ENCODE measurements around the gene PABPN1L. TPM values are rescaled to one million over a fixed set of nuclear protein-coding genes. Genes with fewer than 3 reads are reported as not detected.

Gene PABPN1L
- total RNA-seq, 1 experiment from 2014 or later, result not detected

GRCh38 chr16:88879788-88880055, 13.3 kb upstream of the PABPN1L start:
- TF ChIP-seq CTCF (IDR thresholded peaks at IDR 0.05; ENCODE audit: insufficient read depth in 1 of 2, low read depth in 1 of 2, low read length in 1 of 2, severe bottlenecking in 1 of 2, unreplicated experiment in 1 of 2), result no peak
- Mint-ChIP-seq H3K27me3 (ENCODE audit: insufficient read depth, unreplicated experiment) (peaks cover 10% of the 10 kb centered on the region), H3K4me1 (ENCODE audit: low read depth, unreplicated experiment) (no peaks in the 10 kb centered on the region), H3K36me3 (ENCODE audit: insufficient read depth, unreplicated experiment) (no peaks in the 10 kb centered on the region), H3K4me3 (ENCODE audit: unreplicated experiment) (no peak overlapping the region), H3K27ac (ENCODE audit: unreplicated experiment) (no peak overlapping the region), H3K9me3 (ENCODE audit: unreplicated experiment) (no peaks in the 10 kb centered on the region)
- Histone ChIP-seq H3K4me1 (peaks cover 18% of the 10 kb centered on the region), H3K27me3 (replicated peaks; ENCODE audit: control insufficient read depth, insufficient read depth, low read length) (no peaks in the 10 kb centered on the region; the same call in 1 of the 2 replicates), H3K9me3 (no peaks in the 10 kb centered on the region), H3K4me3 (ENCODE audit: low read depth, low read length) (no peak overlapping the region), H3K36me3 (ENCODE audit: control insufficient read depth, insufficient read depth, low read length) (no peaks in the 10 kb centered on the region)
- intact Hi-C loops (cut with micrococcal nuclease; ENCODE audit: unreplicated experiment), result no loop called here
- no TSS peak for BruUV-seq (replicated peaks)
- DNase-seq, result no peak
- ChIA-PET POLR2A (no interaction called here), CTCF (interaction anchor here (0.5 to 1.5 kb wide), 2 partner anchors 8 to 21 kb away, joined by 3 to 4 read pairs; no protein-coding TSS in a partner anchor)

- ChIA-PET CTCF (interaction anchor here (1.5 kb wide), 1 partner anchor 21 kb away, joined by 3 read pairs; no protein-coding TSS in a partner anchor), POLR2A (no interaction called here)
- no peaks in the 10 kb centered on the region for H3K36me3 Mint-ChIP-seq (ENCODE audit: insufficient read depth, unreplicated experiment)
- H3K9me3 Mint-ChIP-seq (ENCODE audit: unreplicated experiment), result no peaks in the 10 kb centered on the region
- no peaks in the 10 kb centered on the region for H3K4me1 Mint-ChIP-seq (ENCODE audit: low read depth, unreplicated experiment)
- no peaks in the 10 kb centered on the region for H3K36me3 ChIP-seq (ENCODE audit: control insufficient read depth, insufficient read depth, low read length)
- H3K27ac Mint-ChIP-seq (ENCODE audit: unreplicated experiment), result no peak overlapping the region
- H3K4me3 ChIP-seq (ENCODE audit: low read depth, low read length), result no peak overlapping the region
- H3K27me3 Mint-ChIP-seq (ENCODE audit: insufficient read depth, unreplicated experiment), result peaks cover 10% of the 10 kb centered on the region
- intact Hi-C loops (cut with micrococcal nuclease; ENCODE audit: unreplicated experiment), result no loop called here
- no peak overlapping the region for H3K4me3 Mint-ChIP-seq (ENCODE audit: unreplicated experiment)
- no TSS peak for BruUV-seq (replicated peaks)
- no peak for TF ChIP-seq CTCF (IDR thresholded peaks at IDR 0.05; ENCODE audit: insufficient read depth in 1 of 2, low read depth in 1 of 2, low read length in 1 of 2, severe bottlenecking in 1 of 2, unreplicated experiment in 1 of 2)
- DNase-seq, result peak in 1 of 2 experiments; percentile 37
- H3K9me3 ChIP-seq, result no peaks in the 10 kb centered on the region
- no peaks in the 10 kb centered on the region; the same call in 1 of the 2 replicates for H3K27me3 ChIP-seq (replicated peaks; ENCODE audit: control insufficient read depth, insufficient read depth, low read length)
- peaks cover 18% of the 10 kb centered on the region for H3K4me1 ChIP-seq
Measured at GRCh38 chr16:88878967-88879787, 12.7 kb upstream of the PABPN1L start.

GRCh38 chr16:88878356-88878755, 11.9 kb upstream of the PABPN1L start:
- H3K36me3 ChIP-seq (ENCODE audit: control insufficient read depth, insufficient read depth, low read length), result no peaks in the 10 kb centered on the region
- peaks cover 18% of the 10 kb centered on the region for H3K4me1 ChIP-seq
- no peak for TF ChIP-seq CTCF (IDR thresholded peaks at IDR 0.05; ENCODE audit: insufficient read depth in 1 of 2, low read depth in 1 of 2, low read length in 1 of 2, severe bottlenecking in 1 of 2, unreplicated experiment in 1 of 2)
- ChIA-PET POLR2A (no interaction called here), CTCF (no interaction called here)
- Mint-ChIP-seq H3K27me3 (ENCODE audit: insufficient read depth, unreplicated experiment) (peaks cover 10% of the 10 kb centered on the region), H3K4me1 (ENCODE audit: low read depth, unreplicated experiment) (no peaks in the 10 kb centered on the region), H3K36me3 (ENCODE audit: insufficient read depth, unreplicated experiment) (no peaks in the 10 kb centered on the region), H3K27ac (ENCODE audit: unreplicated experiment) (no peak overlapping the region), H3K4me3 (ENCODE audit: unreplicated experiment) (no peak overlapping the region), H3K9me3 (ENCODE audit: unreplicated experiment) (no peaks in the 10 kb centered on the region)
- intact Hi-C loops (cut with micrococcal nuclease; ENCODE audit: unreplicated experiment), result no loop called here
- H3K9me3 ChIP-seq, result no peaks in the 10 kb centered on the region
- H3K4me3 ChIP-seq (ENCODE audit: low read depth, low read length), result no peak overlapping the region
- BruUV-seq (replicated peaks), result no TSS peak
- no peak for DNase-seq
- H3K27me3 ChIP-seq (replicated peaks; ENCODE audit: control insufficient read depth, insufficient read depth, low read length), result no peaks in the 10 kb centered on the region; the same call in 1 of the 2 replicates
